ENCODE results near the gene ANKRD13D. TPM values are rescaled to one million over a fixed set of nuclear protein-coding genes. Genes with fewer than 3 reads are reported as not detected.

The ANKRD13D gene
- total RNA-seq: 10 to 100 TPM; 56.2 to 61.9 TPM

DNA sequence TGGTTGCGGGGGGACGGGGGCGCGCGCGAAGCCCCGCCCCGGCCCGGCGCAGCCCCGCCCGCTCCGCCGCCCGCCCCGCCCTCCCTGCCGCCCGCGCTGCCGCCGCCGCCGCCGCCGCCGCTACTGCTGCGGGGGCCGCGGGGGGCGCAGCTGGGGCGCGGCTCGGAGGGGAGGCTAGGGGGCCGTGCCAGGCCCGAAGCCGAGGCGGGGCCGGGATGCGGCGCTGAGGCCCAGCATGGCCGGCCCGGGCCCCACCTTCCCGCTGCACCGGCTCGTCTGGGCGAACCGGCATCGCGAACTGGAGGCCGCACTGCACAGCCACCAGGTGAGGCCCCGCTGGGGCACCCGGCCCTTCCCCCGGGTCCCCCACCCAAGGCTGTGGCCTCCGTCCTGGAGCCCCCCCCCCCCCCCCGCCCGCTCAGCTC, at the start of gene ANKRD13D:
ANKRD13D (plus strand) TSS at position 78 of the 425 bp plus-strand sequence; CDS start at position 236, 158 bp downstream.
- CTCF ChIA-PET: interaction anchor here (1.4 to 3.4 kb wide), 2 partner anchors 18 to 28 kb away, joined by 4 to 25 read pairs; no protein-coding TSS in a partner anchor
- Mint-ChIP-seq H3K4me3 (peak within 1 kb of the TSS; percentile 92), H3K4me1 (ENCODE audit: low read depth) (peaks cover 52% of the 10 kb centered on the region), H3K9me3 (no peaks in the 10 kb centered on the region), H3K27me3 (ENCODE audit: low read depth) (no peaks in the 10 kb centered on the region), H3K27ac (peak within 1 kb of the TSS; percentile 96), H3K36me3 (ENCODE audit: low read depth) (peaks cover 42% of the 10 kb centered on the region)
- intact Hi-C loops (cut with micrococcal nuclease): loop anchor here (5.0 kb wide), 1 partner anchor 193 kb away; the partner anchor contains the start of gene AIP
- peak; percentile 33 for DNase-seq

- intact Hi-C loops (cut with micrococcal nuclease): loop anchor here (1.0 to 5.0 kb wide), 5 partner anchors 37 to 152 kb away; partner anchors contain the start of genes KDM2A and RAD9A
Measured at GRCh38 chr11:67239783-67240575, 49.1 kb upstream of the ANKRD13D start.

GRCh38 chr11:67240576-67241389, 48.3 kb upstream of the ANKRD13D start:
- intact Hi-C loops (cut with micrococcal nuclease): loop anchor here (1.0 to 5.0 kb wide), 3 partner anchors 36 to 152 kb away; partner anchors contain the start of gene RAD9A
- peak; percentile 94 for DNase-seq
- peak overlapping the region; percentile 99 for H3K27ac Mint-ChIP-seq
- no peaks in the 10 kb centered on the region for H3K9me3 Mint-ChIP-seq
- peaks cover 54% of the 10 kb centered on the region for H3K36me3 Mint-ChIP-seq (ENCODE audit: low read depth)
- CTCF ChIA-PET: interaction anchor here (0.6 to 2.8 kb wide), 8 partner anchors 8 to 160 kb away, joined by 3 to 16 read pairs (median 4); no protein-coding TSS in a partner anchor
- H3K4me3 Mint-ChIP-seq: peak overlapping the region; percentile 86
- peaks cover 51% of the 10 kb centered on the region for H3K4me1 Mint-ChIP-seq (ENCODE audit: low read depth)
- H3K27me3 Mint-ChIP-seq (ENCODE audit: low read depth): no peaks in the 10 kb centered on the region

More at GRCh38 chr11:67239783-67240575, 49.1 kb upstream of the ANKRD13D start:
- H3K9me3 Mint-ChIP-seq: no peaks in the 10 kb centered on the region
- H3K36me3 Mint-ChIP-seq (ENCODE audit: low read depth): peaks cover 47% of the 10 kb centered on the region
- no peaks in the 10 kb centered on the region for H3K27me3 Mint-ChIP-seq (ENCODE audit: low read depth)
- peak overlapping the region; percentile 86 for H3K4me3 Mint-ChIP-seq
- peak overlapping the region; percentile 99 for H3K27ac Mint-ChIP-seq
- DNase-seq: peak; percentile 98
- H3K4me1 Mint-ChIP-seq (ENCODE audit: low read depth): peaks cover 46% of the 10 kb centered on the region
- CTCF ChIA-PET: interaction anchor here (0.5 to 2.8 kb wide), 9 partner anchors 14 to 161 kb away, joined by 3 to 16 read pairs (median 3); no protein-coding TSS in a partner anchor

DNA sequence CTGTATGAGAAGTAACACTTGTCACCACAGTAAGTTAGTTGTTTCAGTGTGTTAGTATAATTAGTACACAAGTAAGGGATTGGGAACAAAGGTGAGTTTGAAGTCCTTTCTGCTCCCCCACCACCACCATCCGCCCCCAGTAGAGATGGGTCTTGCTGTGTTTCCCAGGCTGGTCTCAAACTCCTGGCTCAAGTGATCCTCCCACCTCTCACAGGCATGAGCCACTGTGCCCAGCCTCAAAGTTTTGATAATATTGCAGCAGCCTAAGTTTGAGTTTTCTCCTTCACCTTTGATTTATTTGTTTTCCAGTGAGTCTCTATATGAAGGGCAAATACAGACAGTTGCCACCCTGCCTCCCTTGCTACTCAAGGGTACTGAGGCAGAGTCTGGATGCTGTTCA, 46.6 kb upstream of the ANKRD13D start:
- Mint-ChIP-seq H3K4me3 (peak overlapping the region; percentile 86), H3K27ac (peak overlapping the region; percentile 99), H3K9me3 (no peaks in the 10 kb centered on the region), H3K27me3 (ENCODE audit: low read depth) (no peaks in the 10 kb centered on the region), H3K4me1 (ENCODE audit: low read depth) (peaks cover 51% of the 10 kb centered on the region), H3K36me3 (ENCODE audit: low read depth) (peaks cover 64% of the 10 kb centered on the region)
- DNase-seq: no peak
- CTCF ChIA-PET: interaction anchor here (2.3 kb wide), 1 partner anchor 19 kb away, joined by 10 read pairs; no protein-coding TSS in a partner anchor
- intact Hi-C loops (cut with micrococcal nuclease): loop anchor here (5.0 kb wide), 1 partner anchor 150 kb away; the partner anchor contains the start of gene RAD9A

- Mint-ChIP-seq H3K27ac (peak overlapping the region; percentile 99), H3K27me3 (ENCODE audit: low read depth) (no peaks in the 10 kb centered on the region), H3K36me3 (ENCODE audit: low read depth) (peaks cover 68% of the 10 kb centered on the region), H3K9me3 (no peaks in the 10 kb centered on the region), H3K4me3 (peak overlapping the region; percentile 86), H3K4me1 (ENCODE audit: low read depth) (peaks cover 51% of the 10 kb centered on the region)
- CTCF ChIA-PET: interaction anchor here (2.3 kb wide), 1 partner anchor 19 kb away, joined by 10 read pairs; no protein-coding TSS in a partner anchor
- DNase-seq: no peak
- intact Hi-C loops (cut with micrococcal nuclease): loop anchor here (5.0 kb wide), 1 partner anchor 149 kb away; the partner anchor contains the start of gene RAD9A
Measured at GRCh38 chr11:67243051-67243450, 46.1 kb upstream of the ANKRD13D start.

DNA sequence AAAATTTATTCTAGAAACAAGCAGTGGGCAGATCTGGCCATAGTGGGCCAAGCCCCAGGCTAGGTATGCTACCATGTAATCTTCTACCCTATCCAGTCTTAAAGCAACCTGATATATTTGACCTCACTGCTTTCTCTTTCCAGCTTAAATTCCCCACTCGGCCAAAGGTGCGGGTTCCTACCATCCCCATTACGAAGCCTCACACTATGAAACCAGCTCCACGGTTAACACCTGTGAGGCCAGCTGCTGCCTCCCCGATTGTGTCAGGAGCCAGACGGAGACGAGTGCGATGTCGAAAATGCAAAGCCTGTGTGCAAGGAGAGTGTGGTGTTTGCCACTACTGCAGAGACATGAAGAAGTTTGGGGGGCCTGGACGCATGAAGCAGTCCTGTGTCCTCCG, 44.1 kb upstream of the ANKRD13D start:
- H3K27ac Mint-ChIP-seq: peak overlapping the region; percentile 51
- no peak for DNase-seq
- H3K36me3 Mint-ChIP-seq (ENCODE audit: low read depth): peaks cover 82% of the 10 kb centered on the region
- intact Hi-C loops (cut with micrococcal nuclease): no loop called here
- H3K9me3 Mint-ChIP-seq: no peaks in the 10 kb centered on the region
- CTCF ChIA-PET: interaction anchor here (1.1 kb wide), 1 partner anchor 19 kb away, joined by 3 read pairs; no protein-coding TSS in a partner anchor
- no peak overlapping the region for H3K4me3 Mint-ChIP-seq
- H3K27me3 Mint-ChIP-seq (ENCODE audit: low read depth): no peaks in the 10 kb centered on the region
- peaks cover 38% of the 10 kb centered on the region for H3K4me1 Mint-ChIP-seq (ENCODE audit: low read depth)

DNA sequence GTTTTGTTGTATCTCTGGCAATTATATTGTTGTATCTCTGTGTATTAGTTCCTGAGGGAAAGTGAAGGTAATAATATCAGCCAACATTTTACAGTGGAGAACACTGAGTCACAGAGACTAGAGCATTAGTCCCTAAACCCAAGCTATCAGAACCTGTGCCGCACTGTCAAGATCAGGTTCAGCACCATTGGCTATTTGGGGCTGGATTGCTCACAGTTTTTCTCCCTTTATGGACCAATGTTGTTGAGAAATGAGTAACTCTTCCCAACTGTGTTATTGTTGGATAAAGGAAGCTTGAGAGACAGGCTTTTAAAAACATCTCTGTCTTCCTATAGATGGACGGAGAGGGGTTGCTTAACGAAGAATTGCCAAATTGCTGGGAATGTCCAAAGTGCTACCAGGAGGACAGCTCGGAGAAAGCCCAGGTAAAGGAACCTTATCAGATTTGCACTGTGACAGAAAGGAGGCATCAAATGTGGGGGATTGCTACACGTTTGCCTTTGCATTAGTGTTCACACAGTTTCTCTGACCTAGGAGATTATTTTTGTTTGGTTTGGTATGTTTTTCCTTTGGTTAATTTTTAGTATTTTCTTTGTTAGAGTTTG, 41.1 kb upstream of the ANKRD13D start:
- H3K36me3 Mint-ChIP-seq (ENCODE audit: low read depth): peaks cover 62% of the 10 kb centered on the region
- intact Hi-C loops (cut with micrococcal nuclease): no loop called here
- peaks cover 31% of the 10 kb centered on the region for H3K4me1 Mint-ChIP-seq (ENCODE audit: low read depth)
- no peaks in the 10 kb centered on the region for H3K9me3 Mint-ChIP-seq
- CTCF ChIA-PET: no interaction called here
- no peaks in the 10 kb centered on the region for H3K27me3 Mint-ChIP-seq (ENCODE audit: low read depth)
- H3K4me3 Mint-ChIP-seq: no peak overlapping the region
- no peak overlapping the region for H3K27ac Mint-ChIP-seq
- no peak for DNase-seq

GRCh38 chr11:67248653-67249052, 40.5 kb upstream of the ANKRD13D start:
- CTCF ChIA-PET: no interaction called here
- Mint-ChIP-seq H3K27me3 (ENCODE audit: low read depth) (no peaks in the 10 kb centered on the region), H3K36me3 (ENCODE audit: low read depth) (peaks cover 60% of the 10 kb centered on the region), H3K4me3 (no peak overlapping the region), H3K9me3 (no peaks in the 10 kb centered on the region), H3K4me1 (ENCODE audit: low read depth) (peaks cover 27% of the 10 kb centered on the region), H3K27ac (peak overlapping the region; percentile 54)
- no peak for DNase-seq
- intact Hi-C loops (cut with micrococcal nuclease): no loop called here

DNA sequence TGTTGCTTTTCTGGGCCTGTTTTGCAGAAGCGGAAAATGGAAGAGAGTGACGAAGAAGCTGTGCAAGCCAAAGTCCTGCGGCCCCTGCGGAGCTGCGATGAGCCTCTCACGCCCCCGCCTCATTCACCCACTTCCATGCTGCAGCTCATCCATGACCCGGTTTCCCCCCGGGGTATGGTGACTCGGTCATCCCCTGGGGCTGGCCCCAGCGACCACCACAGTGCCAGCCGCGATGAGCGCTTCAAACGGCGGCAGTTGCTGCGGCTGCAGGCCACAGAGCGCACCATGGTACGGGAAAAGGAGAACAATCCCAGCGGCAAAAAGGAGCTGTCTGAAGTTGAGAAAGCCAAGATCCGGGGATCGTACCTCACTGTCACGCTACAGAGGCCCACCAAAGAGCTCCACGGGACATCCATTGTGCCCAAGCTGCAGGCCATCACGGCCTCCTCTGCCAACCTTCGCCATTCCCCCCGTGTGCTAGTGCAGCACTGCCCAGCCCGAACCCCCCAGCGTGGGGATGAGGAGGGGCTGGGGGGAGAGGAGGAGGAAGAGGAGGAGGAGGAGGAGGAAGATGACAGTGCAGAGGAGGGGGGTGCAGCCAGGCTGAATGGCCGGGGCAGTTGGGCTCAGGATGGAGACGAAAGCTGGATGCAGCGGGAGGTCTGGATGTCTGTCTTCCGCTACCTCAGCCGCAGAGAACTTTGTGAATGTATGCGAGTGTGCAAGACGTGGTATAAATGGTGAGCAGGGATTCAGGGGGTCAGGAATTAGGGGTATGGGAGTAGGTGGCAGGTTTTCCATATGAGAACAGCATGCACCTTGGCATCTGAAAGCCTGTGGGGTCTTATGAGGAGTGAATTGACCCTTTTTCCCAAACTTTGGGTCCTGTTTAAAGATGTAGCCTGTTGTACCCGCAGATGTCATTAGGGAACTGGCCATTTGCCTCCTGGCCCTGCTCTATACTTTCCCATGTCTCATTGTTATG, 38.8 kb upstream of the ANKRD13D start:
- CTCF ChIA-PET: interaction anchor here (1.9 kb wide), 1 partner anchor 12 kb away, joined by 9 read pairs; no protein-coding TSS in a partner anchor

DNA sequence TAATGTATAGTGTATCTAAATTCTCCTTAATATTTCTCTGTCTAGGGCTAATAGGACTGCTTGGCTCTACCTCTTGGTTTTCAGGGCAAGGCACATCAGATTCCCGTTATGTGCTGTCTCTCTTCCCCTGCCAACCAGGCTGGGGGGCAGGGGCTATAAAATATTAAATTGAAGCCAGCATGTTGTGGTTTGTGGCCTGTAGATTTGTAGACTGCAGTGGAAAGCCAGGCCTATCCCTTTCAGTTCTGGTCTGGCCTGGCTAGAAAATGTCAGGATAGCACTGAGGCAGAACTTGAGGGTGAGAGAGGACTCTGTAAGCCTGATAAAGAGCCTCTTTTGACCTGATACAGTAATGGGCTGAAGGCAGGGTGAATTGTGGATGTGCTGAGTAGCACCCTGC, 37.3 kb upstream of the ANKRD13D start:
- intact Hi-C loops (cut with micrococcal nuclease): no loop called here
- H3K4me1 Mint-ChIP-seq (ENCODE audit: low read depth): peaks cover 13% of the 10 kb centered on the region
- peaks cover 53% of the 10 kb centered on the region for H3K36me3 Mint-ChIP-seq (ENCODE audit: low read depth)
- no peaks in the 10 kb centered on the region for H3K27me3 Mint-ChIP-seq (ENCODE audit: low read depth)
- peak overlapping the region; percentile 37 for H3K27ac Mint-ChIP-seq
- DNase-seq: no peak
- CTCF ChIA-PET: interaction anchor here (1.6 kb wide), 1 partner anchor 66 kb away, joined by 6 read pairs; no protein-coding TSS in a partner anchor
- H3K9me3 Mint-ChIP-seq: no peaks in the 10 kb centered on the region
- H3K4me3 Mint-ChIP-seq: no peak overlapping the region

More for the DNA sequence above, 38.8 kb upstream of the ANKRD13D start:
- H3K4me3 Mint-ChIP-seq: no peak overlapping the region
- H3K27ac Mint-ChIP-seq: peak overlapping the region; percentile 62
- no peaks in the 10 kb centered on the region for H3K9me3 Mint-ChIP-seq
- intact Hi-C loops (cut with micrococcal nuclease): no loop called here
- DNase-seq: no peak
- peaks cover 14% of the 10 kb centered on the region for H3K4me1 Mint-ChIP-seq (ENCODE audit: low read depth)
- H3K36me3 Mint-ChIP-seq (ENCODE audit: low read depth): peaks cover 58% of the 10 kb centered on the region
- no peaks in the 10 kb centered on the region for H3K27me3 Mint-ChIP-seq (ENCODE audit: low read depth)

Measured in activated naive CD4-positive, alpha-beta T cell treated with anti-CD3 and anti-CD28 coated beads for 36 hours (primary cell).